HG03432 (cell line): ENCODE data around the gene TTYH3.
A peak's percentile ranks its signal among the peaks of the same experiment; 100 is the strongest.
"Not testable (repeated sequence)": the region's sequence is repeated elsewhere in the genome, so short reads cannot be mapped to it uniquely, and the experiment has no call there.

ENCODE experiments used
- ATAC-seq: cut with Tn5 transposase; IDR thresholded peaks from one replicate; pipeline ENCODE4 v1.9.1; 2021; ENCODE audit warnings: mild to moderate bottlenecking, moderate library complexity; ENCODE audit not compliant: unreplicated experiment

TTYH3 gene

DNA sequence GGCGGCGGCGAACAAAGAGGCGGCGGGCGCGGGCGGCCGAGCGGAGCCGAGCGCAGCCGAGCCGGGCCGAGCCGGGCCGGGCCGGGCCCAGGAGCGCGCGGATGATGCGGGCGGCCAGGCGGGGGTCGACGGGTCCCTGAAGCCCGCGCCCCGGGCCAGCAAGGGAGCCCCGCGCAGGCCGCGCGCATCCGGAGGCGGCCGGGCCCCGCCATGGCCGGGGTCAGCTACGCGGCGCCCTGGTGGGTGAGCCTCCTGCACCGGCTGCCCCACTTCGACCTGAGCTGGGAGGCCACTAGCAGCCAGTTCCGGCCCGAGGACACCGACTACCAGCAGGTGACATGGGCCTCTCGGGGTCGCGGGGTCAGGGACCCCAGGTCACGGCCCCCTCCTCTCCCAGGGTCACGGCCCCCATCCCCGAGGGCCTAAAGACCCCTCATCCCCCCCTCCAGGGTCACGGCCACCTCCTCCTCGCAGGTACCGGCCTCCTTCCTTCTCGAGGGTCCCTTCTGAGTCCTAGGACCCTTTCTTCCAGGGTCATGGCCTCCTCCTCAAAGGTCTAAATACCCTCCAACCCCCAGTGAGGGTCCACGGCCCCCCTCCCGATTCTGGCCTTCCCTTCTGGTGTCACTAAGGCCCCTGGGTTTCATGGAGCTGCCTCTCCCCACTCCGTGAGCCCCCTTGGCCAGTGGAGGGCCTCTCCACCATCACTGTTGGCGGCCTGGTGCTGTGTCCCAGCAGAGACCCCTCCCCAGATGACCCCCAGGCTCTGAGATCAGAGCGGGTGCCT is at the start of gene TTYH3:
Gene TTYH3, plus strand, starts transcription at position 41 of the 787 bp plus-strand sequence. Its CDS starts 170 bp downstream, at position 211.
- peak; percentile 45 for ATAC-seq

GRCh38 chr7:2582006-2582735 is 49.6 kb upstream of the TTYH3 start:
- no peak for ATAC-seq

- no peak for ATAC-seq
These were observed 47.8 kb upstream of the TTYH3 start for GRCh38 chr7:2583798-2584580.

DNA sequence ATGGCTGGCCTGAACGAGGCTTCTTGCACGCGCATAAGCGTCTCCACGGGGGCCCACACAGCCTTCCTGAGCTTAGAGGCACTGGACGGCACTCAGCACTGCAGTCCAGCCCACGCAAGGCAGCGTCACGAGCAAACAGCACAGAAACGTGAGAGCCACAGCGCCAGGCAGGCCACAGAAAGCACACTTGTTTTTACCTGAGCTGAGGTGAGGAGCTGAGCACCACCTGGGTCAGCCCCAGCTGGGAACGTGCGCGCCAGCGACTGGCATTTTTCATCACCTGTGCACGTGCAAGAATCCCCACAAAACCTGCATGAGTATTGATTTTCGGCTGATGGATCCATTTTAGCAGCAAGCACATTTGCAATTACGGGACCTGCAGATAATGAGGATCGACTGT is 46.3 kb upstream of the TTYH3 start:
- ATAC-seq, result no peak

- ATAC-seq, result no peak
These were observed 45.3 kb upstream of the TTYH3 start for GRCh38 chr7:2586326-2587020.

- no peak for ATAC-seq
These were observed 44.7 kb upstream of the TTYH3 start for GRCh38 chr7:2587134-2587533.

DNA sequence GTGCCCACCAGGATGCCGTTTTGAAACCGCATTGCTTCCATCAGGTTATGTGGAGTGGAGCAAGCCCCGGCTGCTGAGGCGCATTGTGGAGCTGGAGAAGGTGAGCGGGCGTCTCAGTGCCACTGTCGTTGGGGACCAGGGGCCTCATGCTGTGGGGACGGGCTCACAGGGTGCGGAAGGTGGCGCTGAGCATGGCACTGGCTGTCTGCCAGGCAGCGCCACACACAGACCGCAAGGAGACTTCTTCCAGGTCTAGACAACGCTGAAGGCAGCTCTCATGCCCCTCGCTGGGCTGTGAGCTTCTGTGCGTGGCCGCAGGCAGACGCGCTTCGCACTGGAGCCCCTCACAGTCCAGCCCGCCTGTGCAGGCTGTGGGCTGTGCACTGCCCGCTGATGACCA is 44.0 kb upstream of the TTYH3 start:
- ATAC-seq, result no peak

- ATAC-seq, result no peak
These were observed 42.4 kb upstream of the TTYH3 start for GRCh38 chr7:2589341-2589740.

DNA sequence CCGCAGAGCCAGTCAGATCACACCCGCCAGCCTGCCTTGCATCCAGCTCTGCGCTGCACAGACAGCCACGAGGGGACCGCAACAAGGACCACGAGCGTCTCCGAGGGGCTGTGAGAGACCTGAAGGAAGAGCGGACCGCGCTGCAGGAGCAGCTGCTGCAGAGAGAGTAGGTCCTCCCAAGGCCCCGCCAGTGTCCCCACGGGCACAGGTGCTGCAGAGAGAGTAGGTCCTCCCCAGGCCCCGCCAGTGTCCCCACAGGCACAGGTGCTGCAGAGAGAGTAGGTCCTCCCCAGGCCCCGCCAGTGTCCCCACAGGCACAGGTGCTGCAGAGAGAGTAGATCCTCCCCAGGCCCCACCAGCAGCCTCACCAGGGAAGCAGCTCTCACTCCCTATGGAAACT is 41.8 kb upstream of the TTYH3 start:
- ATAC-seq, result not testable (repeated sequence)

- ATAC-seq, result no peak
These were observed 39.4 kb upstream of the TTYH3 start for GRCh38 chr7:2592375-2592865.

- no peak for ATAC-seq
These were observed 38.6 kb upstream of the TTYH3 start for GRCh38 chr7:2593036-2593727.

DNA sequence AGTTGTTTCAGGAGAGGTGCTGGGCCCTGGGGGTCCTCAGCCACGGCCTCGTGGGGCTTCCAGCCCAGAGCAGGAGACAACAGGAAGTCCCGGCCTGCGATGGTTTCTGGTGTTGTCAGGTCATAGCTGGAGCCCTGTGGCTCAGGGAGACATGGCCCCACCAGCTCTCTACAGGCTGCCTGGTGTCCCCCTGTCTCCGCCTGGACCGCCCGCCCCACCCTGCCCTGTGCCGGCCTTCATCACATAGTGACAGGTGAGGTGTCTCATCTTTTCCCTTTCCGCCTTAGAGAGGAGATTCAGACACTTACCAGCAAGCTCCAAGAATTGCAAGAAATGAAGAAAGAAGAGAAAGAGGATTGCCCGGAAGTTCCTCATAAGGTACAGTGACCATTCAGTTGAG is 37.2 kb upstream of the TTYH3 start:
- no peak for ATAC-seq

- no peak for ATAC-seq
These were observed 36.4 kb upstream of the TTYH3 start for GRCh38 chr7:2595258-2595860.

GRCh38 chr7:2596464-2597272 is 35.1 kb upstream of the TTYH3 start:
- no peak for ATAC-seq

DNA sequence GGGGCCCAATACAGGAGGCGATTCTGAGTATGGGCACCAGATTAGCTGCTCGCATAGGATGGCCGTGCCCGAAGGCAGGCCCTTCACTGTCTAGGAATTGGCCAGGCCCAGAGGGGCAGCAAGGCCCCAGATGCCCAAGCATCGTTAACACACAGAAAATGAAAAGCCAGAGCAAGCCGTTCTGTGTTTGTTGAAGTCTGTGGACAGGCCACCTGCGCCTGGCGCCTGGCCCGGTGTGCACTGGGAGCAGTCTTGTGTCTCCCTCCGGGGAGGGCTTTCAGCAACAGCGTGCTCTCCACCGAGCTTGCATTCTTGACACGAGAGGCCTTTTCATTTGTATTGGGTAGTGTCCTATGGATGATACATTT is 34.5 kb upstream of the TTYH3 start:
- no peak for ATAC-seq

DNA sequence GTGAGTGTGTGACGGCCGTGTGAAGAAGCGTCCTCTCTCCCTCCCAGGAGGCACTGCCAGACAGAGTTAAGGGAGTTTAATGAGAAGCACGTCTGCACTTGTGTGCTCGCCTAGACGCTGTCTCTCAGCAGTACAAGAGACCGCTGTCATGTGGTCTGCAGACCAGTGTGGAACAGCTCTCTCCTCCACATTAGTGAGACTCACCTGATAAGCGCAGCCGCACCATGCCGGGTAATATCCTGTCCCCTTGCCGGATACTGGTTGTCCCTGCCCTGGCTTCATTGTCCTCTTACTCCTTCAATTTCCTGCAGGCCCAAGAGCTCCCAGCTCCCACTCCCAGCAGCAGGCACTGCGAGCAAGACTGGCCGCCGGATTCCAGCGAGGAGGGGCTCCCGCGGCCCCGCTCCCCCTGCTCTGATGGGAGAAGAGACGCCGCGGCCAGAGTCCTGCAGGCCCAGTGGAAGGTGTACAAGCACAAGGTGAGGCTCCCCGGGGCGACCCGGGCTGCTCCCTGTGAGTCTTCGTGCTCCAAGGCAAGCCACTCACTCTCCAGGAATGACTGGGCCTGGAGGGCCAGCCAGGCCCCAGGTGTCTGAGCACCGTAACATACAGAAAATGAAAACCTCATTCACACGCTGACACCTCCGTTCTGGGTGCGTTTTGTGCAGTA is 33.5 kb upstream of the TTYH3 start:
- no peak for ATAC-seq

DNA sequence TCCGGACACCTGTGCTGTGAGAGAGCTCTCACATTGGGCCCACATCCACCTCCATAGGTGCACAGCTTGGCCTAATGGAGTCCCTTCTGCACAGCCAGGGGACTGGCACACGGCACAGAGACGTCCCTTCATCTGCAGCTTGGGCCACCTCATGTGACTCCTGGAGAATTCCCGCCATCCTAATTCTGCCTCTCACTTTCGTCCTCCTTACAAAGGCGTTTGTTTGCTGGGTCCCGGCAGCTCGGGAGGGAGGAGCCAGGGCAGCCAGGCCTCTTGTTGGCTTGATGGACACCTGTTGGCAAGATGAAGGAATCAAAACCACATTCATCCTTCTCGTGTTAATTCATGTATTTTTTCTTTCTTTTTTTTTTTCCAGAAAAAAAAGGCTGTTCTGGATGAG is 30.7 kb upstream of the TTYH3 start:
- ATAC-seq, result no peak

DNA sequence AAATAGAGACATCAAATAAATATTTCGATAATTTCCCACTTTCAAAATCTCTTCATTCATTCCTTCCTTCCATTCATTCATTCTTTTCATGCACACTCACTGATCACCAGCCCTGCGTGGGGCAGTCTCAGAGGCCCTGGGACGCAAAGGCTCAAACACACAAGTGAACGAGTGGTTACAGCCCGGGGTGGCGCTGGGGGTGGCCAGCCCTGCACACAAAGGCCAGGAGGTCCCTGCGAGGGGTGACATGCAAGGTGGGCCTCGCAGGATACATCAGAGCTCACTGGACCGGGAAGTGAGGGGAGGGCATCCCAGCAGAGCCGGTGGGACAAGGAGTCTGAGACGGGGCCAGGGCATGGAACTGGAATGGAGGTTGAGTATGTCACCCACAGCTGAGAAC is 29.9 kb upstream of the TTYH3 start:
- ATAC-seq, result no peak
